VCaP (cell line): ENCODE results near the gene DGKE.
A peak's percentile ranks its signal among the peaks of the same experiment; 100 is the strongest.

Experiments
- H3K27ac ChIP-seq: fragments of 450-650 bp; 2 replicates; pipeline ENCODE4 v1.5.1; 2017
- TF ChIP-seq, protein P1 (sequence below): fragments of 450-650 bp; conservative IDR thresholded peaks from 2 replicates; pipeline ENCODE4 v1.5.1; 2017; ENCODE audit warnings: mild to moderate bottlenecking, moderate library complexity

The DGKE gene

DNA sequence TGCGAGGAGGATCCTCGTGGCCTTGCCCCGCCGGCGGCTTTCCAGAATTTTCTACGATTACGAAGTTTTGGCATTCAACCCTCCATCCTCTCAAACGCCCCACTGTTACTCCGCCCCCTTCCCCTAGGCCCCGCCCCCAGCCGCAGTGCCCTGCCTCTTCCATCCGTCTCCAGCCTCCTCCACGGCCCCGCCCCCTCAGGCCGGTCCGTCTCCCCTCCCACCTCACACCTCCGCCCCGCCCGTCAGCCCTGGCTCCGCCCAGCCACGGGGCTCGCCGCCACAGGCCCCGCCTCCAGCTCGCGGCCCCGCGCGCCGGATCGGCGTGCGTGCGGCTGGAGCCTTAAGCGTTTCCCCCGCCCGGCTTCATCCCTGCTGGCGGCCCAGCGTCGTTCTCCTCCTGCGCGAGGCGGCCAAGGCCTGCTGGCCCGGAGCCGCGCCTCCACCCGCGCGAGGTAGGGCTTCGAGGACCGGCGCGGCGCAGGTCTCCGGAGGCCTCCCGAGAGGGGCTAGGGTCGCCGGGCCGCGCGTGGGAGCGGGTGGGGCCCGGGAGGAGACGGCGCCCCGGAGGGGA, at the start of gene DGKE, which contains the start of gene C17orf67:
TSS of gene DGKE (plus strand) at position 343 of the 571 bp plus-strand sequence. CDS start 645 bp downstream, outside the sequence.
TSS of gene C17orf67 (minus strand) at position 112 of the 571 bp plus-strand sequence. CDS start 18,110 bp downstream, outside the sequence.
- TF ChIP-seq, protein P1, sequence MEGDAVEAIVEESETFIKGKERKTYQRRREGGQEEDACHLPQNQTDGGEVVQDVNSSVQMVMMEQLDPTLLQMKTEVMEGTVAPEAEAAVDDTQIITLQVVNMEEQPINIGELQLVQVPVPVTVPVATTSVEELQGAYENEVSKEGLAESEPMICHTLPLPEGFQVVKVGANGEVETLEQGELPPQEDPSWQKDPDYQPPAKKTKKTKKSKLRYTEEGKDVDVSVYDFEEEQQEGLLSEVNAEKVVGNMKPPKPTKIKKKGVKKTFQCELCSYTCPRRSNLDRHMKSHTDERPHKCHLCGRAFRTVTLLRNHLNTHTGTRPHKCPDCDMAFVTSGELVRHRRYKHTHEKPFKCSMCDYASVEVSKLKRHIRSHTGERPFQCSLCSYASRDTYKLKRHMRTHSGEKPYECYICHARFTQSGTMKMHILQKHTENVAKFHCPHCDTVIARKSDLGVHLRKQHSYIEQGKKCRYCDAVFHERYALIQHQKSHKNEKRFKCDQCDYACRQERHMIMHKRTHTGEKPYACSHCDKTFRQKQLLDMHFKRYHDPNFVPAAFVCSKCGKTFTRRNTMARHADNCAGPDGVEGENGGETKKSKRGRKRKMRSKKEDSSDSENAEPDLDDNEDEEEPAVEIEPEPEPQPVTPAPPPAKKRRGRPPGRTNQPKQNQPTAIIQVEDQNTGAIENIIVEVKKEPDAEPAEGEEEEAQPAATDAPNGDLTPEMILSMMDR, result no peak
- peak within 1 kb of the TSS; percentile 96 for H3K27ac ChIP-seq

DNA sequence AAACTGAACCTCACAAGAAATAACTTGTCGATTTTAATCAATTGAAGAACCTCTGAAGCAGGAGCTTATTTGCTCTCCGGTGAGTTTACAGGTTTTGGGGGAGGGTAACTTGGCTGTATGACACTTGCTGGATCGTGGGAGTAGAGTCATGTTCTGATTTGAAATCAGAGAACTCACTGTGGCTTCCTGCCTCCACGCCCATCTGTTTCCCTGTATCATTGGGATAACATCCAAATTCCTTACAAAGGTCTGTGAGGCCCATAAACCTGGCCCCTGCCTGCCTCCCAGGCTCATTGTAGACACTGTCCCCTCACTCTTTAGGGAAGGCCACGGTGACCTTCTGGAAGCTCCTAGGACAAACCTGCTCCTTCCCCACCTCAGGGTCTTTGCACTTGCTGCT, 48.5 kb upstream of the DGKE start:
- TF ChIP-seq, protein P1, result no peak
- no peak overlapping the region for H3K27ac ChIP-seq

DNA sequence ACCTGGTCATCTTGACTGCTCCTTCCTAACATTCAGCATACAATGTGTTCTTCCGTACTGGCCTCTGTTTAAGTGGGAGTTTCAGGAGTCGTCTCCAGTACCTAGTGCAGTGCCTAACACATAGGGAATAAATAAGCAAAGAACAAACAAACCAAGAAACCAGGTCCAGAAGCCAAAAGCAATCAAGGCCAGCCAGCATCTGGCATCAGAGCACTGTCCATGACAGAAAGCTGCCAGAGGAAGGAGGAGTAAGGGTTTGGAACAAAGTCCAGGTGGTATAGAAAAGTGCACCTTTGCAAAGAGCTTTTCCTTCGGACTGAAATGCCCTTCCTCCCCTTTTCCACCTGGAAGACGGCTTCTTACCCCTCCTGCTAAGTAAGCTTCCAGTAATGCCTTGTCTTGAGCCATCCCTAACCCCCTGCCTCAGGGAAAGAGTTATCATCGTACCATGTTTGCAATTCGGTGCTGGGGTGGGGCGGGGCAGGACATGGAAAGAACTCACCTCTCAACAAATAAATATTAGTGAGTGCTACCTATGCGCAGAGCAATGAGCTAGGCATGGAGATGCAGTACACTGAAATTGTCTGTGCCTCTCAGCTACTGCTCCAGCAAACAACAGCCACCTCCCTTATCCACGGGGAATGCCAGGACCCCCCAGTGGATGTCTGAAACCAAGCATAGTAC, 47.8 kb upstream of the DGKE start:
- TF ChIP-seq, protein P1, result no peak
- no peak overlapping the region for H3K27ac ChIP-seq

DNA sequence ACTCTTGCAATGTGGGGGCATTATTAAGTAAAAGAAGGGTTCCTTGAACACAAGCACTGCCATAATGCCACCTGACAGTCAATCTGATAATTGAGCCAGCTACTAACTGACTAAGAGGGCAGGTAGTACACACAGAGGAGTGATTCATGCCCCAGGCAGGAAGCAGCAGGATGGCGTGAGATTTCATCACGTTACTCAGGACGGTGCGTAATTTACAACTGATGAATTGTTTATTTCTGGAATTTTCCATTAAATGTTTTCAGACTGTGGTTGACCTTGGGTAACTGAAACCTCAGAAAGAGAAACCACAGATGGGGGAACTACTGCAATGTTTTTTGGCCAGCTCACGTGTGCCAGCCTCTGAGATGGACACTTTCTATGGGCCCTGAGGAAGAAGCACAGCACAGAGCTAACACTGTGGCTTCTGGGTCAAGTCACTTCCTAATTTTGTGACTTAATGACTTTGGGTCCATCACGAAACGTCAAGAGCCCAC, 46.9 kb upstream of the DGKE start:
- no peak overlapping the region for H3K27ac ChIP-seq
- TF ChIP-seq, protein P1, result no peak

DNA sequence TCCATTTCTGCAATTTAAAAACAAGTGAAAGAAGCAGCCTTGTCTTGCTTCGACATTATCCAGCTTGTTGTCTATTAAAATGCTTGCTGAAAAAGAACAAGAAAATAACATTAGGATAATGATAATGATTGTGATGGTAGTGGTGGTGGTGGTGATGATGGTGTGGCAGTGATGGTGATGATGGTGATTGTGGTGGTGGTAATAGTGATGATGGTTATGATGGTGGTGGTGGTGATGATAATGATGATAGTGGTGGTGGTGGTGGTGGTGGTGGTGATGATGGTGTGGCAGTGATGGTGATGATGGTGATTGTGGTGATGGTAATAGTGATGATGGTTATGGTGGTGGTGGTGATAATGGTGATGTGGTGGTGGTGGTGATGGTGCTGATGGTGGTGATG, 41.7 kb upstream of the DGKE start:
- H3K27ac ChIP-seq, result no peak overlapping the region
- TF ChIP-seq, protein P1, result no peak

DNA sequence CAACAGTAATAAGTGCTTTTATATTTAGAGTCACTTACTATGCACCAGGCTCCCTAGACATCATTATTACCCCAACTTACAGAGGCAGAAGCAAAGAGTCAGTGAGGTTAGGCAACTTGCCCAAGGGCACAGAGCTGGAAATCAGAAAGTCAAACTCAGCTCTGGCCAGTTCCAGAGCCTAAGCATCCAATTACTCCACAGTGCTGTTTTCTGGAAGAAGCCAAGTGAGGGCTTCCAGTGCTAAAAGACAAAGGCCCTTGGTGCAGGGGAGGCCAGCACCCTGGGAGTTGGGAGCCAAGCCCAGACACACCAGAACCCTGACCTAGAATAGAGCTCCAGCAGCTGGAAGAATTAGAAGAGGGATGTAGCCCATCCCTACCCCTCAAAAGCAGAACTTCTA, 40.4 kb upstream of the DGKE start:
- peak overlapping the region; percentile 57 for H3K27ac ChIP-seq
- TF ChIP-seq, protein P1, result no peak

DNA sequence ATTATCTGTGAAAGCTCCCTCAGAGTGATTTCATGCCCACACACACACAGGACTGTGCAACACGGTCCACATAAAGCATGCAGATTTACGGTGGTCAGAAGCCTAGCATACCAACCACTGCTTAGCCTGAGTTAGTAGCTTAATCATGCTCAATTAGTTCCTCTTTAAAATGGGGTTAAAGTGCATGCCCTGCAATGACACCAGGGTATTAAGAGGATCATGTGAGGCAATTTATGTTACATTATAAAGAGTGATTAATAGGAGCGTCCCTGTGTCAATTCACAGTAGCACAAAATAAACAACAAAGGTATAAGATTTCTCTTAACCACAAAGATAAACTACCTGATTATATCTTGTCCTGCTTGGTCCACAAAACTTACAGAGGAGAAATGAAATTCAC, 40.0 kb upstream of the DGKE start:
- peak overlapping the region; percentile 57 for H3K27ac ChIP-seq
- TF ChIP-seq, protein P1, result no peak
